Endometrial microvascular endothelial cells (primary cell): Measurements from ENCODE around the gene PSMB3. TPM values are rescaled to one million over a fixed set of nuclear protein-coding genes. Genes with fewer than 3 reads are reported as not detected.

Experiments used
- in situ Hi-C: cut with HindIII; loops from 2 replicates; pipeline ENCODE4 v1.10.0; 2017; ENCODE audit warnings: low sequenced_read_pairs, low pct_unique_long_range_greater_than_20kb; ENCODE audit errors: inconsistent ontology term
- total RNA-seq: library from RNA; depleted of rRNA; stranded (reverse); fragments of >200 nt; gene quantifications from one replicate; pipeline ENCODE4 v1.2.3, GENCODE V29; 2015; ENCODE audit errors: inconsistent ontology term

PSMB3 gene
- total RNA-seq, 1 donor from 2014 or later = 303 TPM

- in situ Hi-C loops = no loop called here
Observed at GRCh38 chr17:38746004-38746848, 6.3 kb upstream of the PSMB3 start.

DNA sequence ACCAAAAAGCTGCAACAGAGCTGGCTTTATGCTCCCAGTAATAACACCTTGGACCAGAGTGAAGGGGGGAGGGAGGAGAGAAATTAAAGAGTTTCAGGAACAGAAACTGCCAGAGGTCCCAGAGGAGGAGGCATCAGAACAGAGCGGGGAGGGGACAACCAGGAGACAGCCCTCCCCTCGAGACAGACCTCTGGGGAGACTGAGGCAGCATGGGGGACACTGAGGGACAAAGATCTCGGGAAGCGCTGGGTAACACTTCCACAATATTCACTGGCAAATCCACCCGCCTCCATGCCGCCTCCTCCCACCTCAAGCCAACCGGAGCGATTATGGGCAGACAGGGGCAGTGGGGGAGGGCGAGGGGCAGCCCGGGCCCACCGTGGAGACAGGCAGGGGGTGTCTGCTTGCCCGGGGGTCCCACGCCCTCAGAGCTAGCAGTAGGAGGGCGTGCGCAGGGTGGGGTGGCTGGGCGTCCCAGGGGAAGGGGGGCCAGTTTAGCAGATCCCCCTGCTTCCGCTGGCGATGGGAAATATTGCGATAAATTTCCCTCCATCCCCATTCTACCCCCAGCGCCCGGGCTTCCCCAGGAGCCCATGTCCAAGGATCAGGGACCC, 5.6 kb upstream of the PSMB3 start:
- in situ Hi-C loops = no loop called here

DNA sequence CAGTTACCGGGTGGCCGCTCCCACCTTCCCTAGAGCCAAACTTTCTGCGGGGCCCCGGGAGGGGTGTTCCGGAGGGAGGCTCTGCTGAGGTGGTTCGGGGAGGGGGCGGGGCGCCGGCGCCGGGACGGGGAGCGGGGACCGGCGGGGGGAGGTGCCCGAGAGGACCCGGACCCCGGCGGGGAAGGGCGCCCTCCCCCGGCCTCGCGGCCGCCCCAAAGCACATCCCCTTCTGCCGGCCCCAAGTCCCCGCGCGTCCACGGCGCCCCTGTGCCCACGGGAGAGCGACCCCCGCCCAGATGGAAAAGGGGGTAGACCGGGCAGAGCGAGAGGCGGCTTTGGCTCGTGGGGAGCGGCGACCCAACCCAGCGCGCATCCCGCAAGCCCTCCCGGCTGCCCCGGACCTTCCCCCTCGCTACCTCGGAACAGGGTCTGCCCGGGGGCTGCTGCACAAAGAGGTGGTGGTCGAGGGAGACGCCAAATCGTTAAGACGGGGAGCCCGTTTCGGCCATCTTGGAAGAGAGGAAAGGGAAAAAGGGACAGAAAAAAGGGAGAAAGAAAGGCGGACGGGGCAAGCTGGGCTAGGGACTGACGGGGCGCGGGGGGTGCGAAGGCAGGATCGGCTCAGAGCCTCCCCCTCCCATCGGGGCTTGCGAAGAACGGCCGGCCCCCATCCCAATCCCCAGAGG, 4.9 kb upstream of the PSMB3 start:
- in situ Hi-C loops = no loop called here

GRCh38 chr17:38748149-38748891, 4.2 kb upstream of the PSMB3 start, which contains the start of gene PCGF2:
PCGF2 (minus strand) TSS chr17:38748336; CDS start chr17:38740402, 7,934 bp downstream.
- in situ Hi-C loops = no loop called here

DNA sequence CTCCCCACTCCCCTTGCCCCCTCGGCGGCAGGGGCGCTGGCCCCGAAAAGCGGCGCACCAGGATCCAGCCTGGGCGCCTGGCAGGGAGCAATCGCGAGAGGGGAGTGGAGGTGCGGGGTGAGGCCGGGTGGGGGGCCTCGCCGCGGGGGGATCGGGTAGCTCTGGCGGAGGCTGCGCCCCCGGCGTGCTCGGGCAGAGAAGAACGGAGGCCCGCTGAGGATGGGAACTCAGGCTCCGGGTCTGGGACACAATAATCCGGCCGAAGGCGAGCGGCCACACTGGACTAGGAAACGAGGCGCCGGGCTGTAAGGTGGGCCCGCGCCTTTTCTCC, 3.7 kb upstream of the PSMB3 start:
- in situ Hi-C loops = no loop called here

DNA sequence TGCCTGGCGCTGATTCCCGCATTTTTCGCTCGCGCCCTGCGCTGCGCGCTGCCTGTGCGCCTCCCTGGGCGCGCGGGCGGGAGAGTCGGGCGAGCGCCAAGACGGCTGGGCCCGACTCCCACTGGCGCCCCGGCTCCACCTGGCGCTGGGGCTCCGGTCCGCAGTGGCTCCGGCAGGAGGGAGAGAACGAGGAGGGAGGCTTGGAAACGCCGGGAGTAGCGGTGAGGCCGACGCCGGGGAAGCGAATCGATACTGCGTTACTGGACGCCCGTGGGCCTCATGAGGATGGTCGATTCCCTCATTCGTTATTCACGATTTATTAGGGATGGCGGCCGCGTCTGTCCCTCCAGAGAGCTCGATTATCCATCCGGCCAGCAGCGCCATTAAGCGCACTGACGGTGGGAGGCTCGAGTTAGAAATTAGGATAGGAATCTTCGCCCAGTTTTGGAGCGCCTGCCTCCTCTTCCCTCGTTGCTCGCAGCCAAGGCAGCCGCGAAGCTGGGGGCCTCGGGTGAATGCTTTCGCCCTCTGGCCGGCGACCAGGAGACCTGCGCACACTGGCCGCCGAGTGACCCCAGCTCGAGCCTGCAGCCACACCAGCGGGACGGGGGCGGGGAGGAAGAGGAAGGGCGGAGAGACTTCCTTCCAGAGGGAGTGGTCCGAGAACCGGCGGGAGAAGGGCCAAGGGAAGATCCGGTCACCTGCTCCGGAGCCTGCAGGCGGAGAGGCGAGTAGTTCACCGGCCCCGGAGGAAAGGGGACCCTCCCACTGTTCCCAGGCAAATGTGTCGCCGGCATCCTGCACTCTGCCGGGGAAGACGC, 3.1 kb upstream of the PSMB3 start:
- in situ Hi-C loops = no loop called here

DNA sequence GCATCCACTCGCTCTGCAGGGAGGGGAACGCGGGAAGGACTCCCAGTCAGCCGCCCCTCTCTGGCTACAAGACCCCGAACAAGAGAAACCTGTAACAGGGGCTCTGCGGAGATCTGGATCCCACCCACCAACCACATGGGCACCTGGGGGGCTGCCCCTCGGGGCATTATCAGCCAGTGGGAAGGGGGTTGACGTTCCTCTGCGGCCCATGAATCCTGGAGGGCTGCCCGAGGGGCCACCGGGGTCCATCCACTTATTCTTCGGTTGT, 2.6 kb upstream of the PSMB3 start:
- in situ Hi-C loops = no loop called here

DNA sequence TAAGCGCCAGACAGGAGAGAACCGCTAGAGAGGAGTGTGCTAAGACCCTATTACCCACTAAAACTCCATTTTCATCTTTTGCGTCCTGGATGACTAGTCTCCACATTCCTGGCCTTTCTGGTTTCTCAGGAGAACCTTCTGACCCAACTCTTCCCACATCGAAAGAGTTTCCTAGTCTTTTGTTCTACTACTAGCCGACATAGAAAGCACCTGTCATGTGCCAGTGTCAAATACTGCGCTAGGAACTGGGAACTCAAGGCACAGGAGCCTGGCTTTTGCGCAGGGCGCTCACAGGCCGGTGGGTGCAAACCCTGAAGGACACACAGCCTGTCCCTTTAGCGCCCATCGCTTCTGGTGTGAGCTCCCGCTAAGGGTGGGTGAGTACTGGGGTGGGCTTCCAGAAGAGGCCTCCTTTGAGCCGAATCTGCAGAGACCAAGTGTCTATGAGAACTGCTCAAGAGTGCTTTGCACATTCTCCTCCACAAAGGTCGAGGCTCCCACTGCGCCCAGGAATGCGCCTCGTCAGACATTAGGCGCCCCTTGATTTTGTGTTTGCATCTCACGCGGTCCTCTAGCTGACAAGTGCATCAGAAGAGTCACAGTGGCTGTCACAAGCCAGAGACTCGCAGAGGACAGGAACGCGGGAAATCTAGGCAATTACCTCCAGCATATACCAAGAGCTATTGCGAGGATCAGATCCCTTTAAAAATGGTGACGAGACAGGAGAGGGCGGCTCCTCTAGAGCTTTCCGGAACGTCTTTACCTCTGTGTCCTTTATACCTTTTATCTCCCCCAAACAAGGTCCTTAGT, 2.0 kb upstream of the PSMB3 start:
- in situ Hi-C loops = no loop called here

- in situ Hi-C loops = no loop called here
Observed at GRCh38 chr17:38751144-38751807, 1.3 kb upstream of the PSMB3 start.

DNA sequence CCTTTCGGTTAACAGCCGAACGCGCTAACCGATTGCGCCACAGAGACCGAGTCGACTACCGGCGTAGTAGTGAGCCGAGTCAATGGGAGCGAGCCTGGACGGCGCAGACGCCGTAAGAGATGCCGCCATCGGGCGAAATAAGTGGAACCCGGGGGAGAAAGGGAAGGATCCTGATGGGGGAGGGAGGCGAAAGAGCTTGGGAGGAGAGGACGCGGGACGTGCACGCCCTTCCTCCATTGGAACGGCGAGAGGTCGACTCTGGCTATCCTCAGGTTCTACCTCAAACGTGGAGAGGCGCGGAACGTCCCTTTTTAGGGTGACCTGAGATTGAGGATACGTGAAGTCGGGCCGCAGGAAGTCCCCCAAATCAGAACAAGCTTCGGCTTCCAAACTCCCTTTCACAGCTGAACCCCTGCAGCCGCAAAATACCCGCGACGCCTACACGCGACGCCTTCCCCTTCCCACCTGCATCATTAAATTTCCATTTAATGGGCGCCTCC, 683 bp upstream of the PSMB3 start:
- in situ Hi-C loops = no loop called here

DNA sequence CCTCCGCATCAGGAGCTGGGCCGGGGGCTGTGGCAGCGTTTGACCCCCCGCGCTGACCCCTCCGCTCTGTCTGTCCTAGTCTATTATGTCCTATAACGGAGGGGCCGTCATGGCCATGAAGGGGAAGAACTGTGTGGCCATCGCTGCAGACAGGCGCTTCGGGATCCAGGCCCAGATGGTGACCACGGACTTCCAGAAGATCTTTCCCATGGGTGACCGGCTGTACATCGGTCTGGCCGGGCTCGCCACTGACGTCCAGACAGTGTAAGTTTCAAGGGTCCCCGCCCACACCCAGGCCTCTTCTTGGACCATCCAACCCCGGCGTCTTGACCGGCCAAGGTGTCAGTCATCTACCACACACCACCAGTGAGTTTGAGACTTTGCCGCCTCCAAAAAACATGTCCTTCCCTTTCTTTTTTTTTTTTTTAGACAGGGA, 548 bp downstream of the PSMB3 start:
- in situ Hi-C loops = no loop called here

DNA sequence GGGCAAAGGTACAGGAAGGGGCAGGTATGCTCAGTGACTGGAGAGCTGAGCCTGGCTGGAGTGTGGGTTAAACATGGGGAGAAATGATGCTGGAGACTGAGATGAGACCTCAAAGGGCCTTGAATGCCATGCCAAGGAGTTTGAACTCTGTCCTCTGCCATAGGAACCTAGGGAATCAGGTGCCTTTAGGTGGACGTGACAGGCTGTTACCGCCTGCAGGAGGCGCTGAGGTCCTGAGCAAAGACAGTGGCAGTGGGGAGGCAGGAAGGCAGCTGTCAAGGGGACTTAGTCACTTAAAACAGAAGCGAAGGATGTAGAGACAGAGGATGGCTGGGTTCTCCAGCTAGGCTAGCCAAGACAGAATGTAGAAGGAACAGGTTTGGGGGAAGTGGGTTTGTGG, 9.1 kb downstream of the PSMB3 start:
- in situ Hi-C loops = no loop called here

- in situ Hi-C loops = no loop called here
Observed at GRCh38 chr17:38762231-38762630, 9.7 kb downstream of the PSMB3 start.

- in situ Hi-C loops = no loop called here
Observed at GRCh38 chr17:38766341-38766740, 13.8 kb downstream of the PSMB3 start.

GRCh38 chr17:38768417-38768816, 15.9 kb downstream of the PSMB3 start:
- in situ Hi-C loops = no loop called here

DNA sequence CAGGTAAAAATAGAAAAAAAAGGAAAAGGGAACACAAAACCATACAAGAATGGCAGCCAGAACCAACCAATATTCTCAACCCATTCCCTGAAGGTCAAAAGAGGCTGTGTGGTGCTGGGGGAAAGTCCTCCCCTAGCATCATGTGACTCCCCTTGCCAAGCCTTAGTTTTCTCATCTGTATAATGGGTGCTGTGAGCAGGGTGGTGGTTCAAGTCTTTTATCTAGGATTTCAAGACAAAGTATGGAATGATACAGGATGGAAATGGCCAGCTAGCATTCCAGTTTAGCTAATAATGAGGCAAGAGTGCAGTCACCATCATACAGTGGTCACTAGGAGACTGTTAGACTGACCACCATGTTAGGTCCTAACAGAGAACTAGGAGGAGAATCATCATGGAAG, 20.7 kb downstream of the PSMB3 start:
- in situ Hi-C loops = no loop called here

- in situ Hi-C loops = no loop called here
Observed at GRCh38 chr17:38777641-38778250, 25.2 kb downstream of the PSMB3 start.
